HG03097 (cell line): ENCODE measurements around the gene IER5L.
A peak's percentile ranks its signal among the peaks of the same experiment; 100 is the strongest.
"Not testable (repeated sequence)": the region's sequence is repeated elsewhere in the genome, so short reads cannot be mapped to it uniquely, and the experiment has no call there.

Source experiments
- ATAC-seq: cut with Tn5 transposase; IDR thresholded peaks from one replicate; pipeline ENCODE4 v1.9.1; 2021; ENCODE audit not compliant: unreplicated experiment, low FRiP score

IER5L gene

GRCh38 chr9:129141066-129142041, 36.7 kb downstream of the IER5L start:
- ATAC-seq: peak; percentile 40

DNA sequence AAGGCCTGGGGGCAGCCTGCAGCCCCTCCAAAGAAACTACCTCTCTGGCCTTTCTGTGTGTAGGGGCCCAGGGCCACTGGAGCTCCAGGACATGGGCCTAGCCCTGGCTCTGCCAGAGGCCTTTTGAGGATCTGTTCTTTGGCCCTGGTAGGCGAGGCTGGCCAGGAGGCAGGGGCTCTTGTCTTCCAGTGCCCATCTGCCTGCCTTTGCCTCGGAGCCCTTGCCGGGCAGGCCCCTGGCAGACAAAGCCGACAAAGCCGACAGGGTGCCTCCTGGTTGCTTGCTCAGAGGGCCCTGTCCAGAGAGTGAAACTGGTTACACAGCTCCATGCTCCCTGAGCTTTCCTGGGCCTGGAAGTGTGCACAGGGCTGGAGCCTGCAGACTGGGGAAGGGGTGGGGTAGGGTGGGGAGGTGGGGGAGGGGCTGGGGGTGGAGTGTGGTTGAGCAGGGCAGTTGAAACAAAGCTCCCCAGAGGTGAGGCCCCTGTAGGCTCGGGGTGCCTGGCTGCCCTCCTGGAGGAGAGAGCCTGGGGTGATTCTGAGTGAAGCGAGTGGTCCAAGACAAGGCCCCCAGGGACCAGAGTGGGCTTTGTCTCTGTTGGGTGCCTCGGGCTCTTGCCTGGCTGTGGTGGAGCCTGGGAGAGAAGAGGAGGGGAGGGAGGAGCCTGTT, 37.5 kb downstream of the IER5L start:
- ATAC-seq: peak; percentile 12

DNA sequence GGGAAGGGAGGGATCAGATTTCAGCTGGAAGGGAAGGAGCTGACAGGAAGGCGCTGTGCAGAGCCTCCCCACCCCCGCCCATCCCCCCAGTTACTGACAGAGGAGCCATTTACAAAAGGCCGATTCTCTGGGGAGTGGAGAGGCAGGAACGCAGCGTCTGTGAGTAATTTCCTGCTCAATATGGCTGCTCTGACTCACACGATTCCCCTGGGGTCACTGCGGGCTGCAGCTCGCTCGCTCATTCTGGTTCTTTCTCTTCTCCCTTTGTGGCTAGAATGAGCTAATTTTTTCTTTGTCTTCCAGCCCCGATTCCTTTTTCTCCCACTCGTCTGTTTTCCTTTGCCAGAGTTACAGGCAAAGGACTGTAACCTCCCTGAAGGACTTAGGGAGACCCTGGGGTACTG, 38.1 kb downstream of the IER5L start:
- ATAC-seq: peak; percentile 47

GRCh38 chr9:129139233-129139992, 38.6 kb downstream of the IER5L start:
- ATAC-seq: peak; percentile 33

DNA sequence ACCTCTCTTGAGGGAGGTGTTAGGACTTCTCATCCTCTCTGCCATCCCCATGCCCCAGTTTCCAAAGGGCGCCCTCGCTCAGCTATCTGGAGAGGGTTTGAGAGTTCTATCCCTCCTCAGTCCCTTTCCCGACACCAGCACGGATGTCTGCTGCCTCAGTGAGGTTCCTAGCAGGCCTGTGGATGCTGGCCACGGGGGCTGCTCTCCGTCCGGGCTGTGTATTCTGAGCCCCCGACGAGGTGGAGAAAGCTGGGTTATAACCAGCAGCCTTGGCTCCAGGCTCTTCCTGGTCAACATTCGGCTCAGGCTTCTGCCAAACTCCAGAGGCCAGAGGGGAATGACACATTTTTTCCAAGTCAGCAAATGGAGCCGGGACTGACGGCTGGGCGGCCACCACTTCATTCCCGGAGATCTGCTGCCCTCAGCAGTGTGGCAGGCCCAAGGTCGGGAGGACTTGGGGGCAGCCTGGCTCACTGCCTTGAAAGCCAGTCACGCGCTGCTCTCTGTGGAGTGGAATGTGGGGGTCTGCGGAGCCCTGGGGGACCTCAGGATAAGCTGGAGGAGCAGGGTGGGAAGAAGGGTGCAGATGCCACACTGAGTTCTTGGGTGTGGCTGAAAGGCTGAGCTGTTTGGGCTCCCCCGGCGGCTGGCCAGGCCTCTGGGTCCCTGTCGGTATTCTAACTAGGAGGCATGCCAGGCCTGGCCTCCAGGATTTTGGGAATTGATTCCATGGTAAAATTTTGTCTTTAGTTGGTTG, 39.4 kb downstream of the IER5L start:
- ATAC-seq: no peak

DNA sequence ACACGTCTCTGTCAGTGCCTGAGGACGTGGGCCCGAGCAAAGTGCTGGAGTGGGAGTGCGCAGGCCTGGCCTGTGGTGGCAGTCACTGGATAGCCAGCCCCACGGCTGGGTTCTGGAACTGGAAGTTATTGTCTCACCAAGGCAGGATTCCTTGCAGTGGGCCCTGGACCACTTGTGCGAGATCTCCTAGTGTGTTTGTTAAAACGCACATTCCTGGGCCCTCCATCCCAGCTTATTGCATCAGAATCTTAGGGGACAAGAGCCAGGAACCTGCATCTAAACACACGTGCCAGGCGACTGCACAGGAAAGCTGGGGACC, 40.0 kb downstream of the IER5L start:
- ATAC-seq: no peak

DNA sequence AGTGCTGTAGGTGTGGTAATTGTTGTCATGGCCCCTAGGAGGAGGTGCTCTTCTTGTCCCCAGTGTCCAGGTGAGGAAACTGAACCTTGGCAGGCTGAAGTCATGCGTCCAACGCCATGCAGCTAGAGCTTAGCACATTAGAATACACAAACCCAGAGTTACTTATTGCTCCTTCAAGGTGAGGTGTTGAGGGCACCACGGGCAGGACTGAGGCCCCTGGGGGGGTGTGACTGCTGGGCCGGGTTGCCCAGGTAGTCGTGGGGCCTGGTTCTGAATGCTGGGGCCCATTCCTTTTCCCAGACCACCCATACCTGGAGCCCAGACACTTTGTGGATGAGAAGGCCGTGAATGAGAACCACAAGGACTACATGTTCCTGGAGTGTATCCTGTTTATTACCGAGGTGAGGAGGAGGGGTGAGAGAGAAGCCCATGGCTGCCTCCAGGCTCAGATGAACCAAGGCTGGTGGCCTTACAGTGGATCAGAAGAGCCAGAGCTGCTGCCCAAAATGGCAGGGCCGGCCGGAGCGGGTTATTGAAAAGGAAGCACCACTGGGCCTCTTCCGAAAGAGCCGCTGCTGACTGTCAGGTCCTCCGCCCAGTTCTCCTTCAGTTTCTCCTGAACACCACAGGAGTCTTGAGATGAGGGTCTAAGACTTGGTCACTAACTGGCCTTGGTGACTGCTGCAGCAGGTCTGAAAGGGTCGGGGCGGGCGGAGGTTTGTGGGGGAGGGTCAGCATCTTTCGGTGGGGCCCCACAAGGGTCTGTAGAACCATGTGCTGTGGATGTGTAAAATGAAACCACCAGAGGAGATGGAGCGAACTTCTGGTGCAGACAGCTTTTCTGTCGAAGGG, 40.5 kb downstream of the IER5L start:
- no peak for ATAC-seq

GRCh38 chr9:129136446-129137035, 41.5 kb downstream of the IER5L start:
- ATAC-seq: no peak

- no peak for ATAC-seq
Measured at GRCh38 chr9:129135476-129135875, 42.6 kb downstream of the IER5L start.

DNA sequence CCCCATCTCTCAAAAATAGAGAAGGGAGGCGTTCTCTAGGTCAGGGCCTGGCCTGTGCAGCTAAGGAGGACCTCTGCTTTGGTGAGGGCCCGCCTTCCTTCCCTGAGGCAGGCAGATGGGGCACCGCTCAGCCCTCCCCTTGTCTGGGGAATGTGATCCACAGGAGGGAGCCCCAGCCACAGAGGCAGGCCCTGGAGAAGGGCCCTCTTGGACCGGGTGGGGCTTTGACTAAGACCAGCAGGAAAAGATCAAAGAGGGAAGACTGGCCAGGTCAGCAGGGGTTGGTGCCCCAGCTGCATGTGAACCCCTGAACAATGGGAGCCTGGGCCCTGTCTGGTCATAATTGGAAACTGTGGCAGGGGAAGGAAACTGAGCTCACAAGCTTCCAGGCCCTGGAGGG, 45.0 kb downstream of the IER5L start:
- no peak for ATAC-seq

GRCh38 chr9:129131300-129132145, 46.5 kb downstream of the IER5L start:
- ATAC-seq: no peak

- no peak for ATAC-seq
Measured at GRCh38 chr9:129130791-129131190, 47.3 kb downstream of the IER5L start.

DNA sequence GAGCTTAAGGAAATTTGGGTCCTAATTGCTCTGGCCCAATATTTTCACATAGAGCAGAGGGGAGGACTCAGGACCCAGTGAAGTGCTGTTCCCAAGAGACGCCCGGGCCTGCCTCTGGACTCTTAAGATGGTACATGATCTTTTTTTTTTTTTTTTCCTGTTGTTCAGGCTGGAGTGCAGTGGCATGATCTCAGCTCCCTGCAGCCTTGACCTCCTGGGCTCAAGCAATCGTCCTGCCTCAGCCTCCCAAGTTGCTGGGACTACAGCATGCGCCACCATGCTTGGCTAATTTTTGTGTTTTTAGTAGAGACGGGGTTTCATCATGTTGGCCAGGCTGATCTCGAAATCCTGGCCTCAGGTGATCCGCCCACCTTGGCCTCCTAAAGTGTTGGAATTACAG, 47.8 kb downstream of the IER5L start:
- not testable (repeated sequence) for ATAC-seq

- no peak for ATAC-seq
Measured at GRCh38 chr9:129128689-129129088, 49.4 kb downstream of the IER5L start.

GRCh38 chr9:129126749-129127618, 51.1 kb downstream of the IER5L start:
- no peak for ATAC-seq
